Measurements from ENCODE around the gene ZNF697. TPM values are rescaled to one million over a fixed set of nuclear protein-coding genes. Genes with fewer than 3 reads are reported as not detected.
A peak's percentile ranks its signal among the peaks of the same experiment; 100 is the strongest.
"Not testable (repeated sequence)": the region's sequence is repeated elsewhere in the genome, so short reads cannot be mapped to it uniquely, and the experiment has no call there.

ZNF697 gene
- 10.9 and 15.7 TPM in 2 replicates for total RNA-seq (2012; rRNA removed)

GRCh38 chr1:119647734-119648619, at the start of gene ZNF697:
Gene ZNF697 (minus strand): TSS chr1:119648266. CDS start chr1:119626100, 22,166 bp downstream.
- no peaks in the 10 kb centered on the region for H3K9me3 ChIP-seq (replicated peaks; ENCODE audit: low read length)
- peaks cover 26% of the 10 kb centered on the region for H3K27me3 ChIP-seq (ENCODE audit: control insufficient read depth, insufficient read depth, low read length)
- H3K36me3 ChIP-seq (ENCODE audit: insufficient read depth, low read length): no peaks in the 10 kb centered on the region
- H3K4me3 ChIP-seq (ENCODE audit: low read length): peak within 1 kb of the TSS; percentile 96
- peaks cover 21% of the 10 kb centered on the region for H3K4me1 ChIP-seq (ENCODE audit: control insufficient read depth, insufficient read depth, low read length)
- peak within 1 kb of the TSS; percentile 90 for H3K9ac ChIP-seq (ENCODE audit: low read depth, low read length)
- H3K4me2 ChIP-seq (ENCODE audit: low read length): peak within 1 kb of the TSS; percentile 88

- H3K4me3 ChIP-seq (ENCODE audit: low read length): no peak overlapping the region
- no peak overlapping the region for H3K4me2 ChIP-seq (ENCODE audit: low read length)
- H3K9ac ChIP-seq (ENCODE audit: low read depth, low read length): no peak overlapping the region
- H3K36me3 ChIP-seq (ENCODE audit: insufficient read depth, low read length): no peaks in the 10 kb centered on the region
- peaks cover 6% of the 10 kb centered on the region for H3K4me1 ChIP-seq (ENCODE audit: control insufficient read depth, insufficient read depth, low read length)
- H3K27me3 ChIP-seq (ENCODE audit: control insufficient read depth, insufficient read depth, low read length): peaks cover 29% of the 10 kb centered on the region
- no peaks in the 10 kb centered on the region for H3K9me3 ChIP-seq (replicated peaks; ENCODE audit: low read length)
Observed at GRCh38 chr1:119697598-119697997, 49.5 kb upstream of the ZNF697 start.

GRCh38 chr1:119696863-119697262, 48.8 kb upstream of the ZNF697 start:
- H3K4me1 ChIP-seq (ENCODE audit: control insufficient read depth, insufficient read depth, low read length); H3K9ac ChIP-seq (ENCODE audit: low read depth, low read length): not testable (repeated sequence)

DNA sequence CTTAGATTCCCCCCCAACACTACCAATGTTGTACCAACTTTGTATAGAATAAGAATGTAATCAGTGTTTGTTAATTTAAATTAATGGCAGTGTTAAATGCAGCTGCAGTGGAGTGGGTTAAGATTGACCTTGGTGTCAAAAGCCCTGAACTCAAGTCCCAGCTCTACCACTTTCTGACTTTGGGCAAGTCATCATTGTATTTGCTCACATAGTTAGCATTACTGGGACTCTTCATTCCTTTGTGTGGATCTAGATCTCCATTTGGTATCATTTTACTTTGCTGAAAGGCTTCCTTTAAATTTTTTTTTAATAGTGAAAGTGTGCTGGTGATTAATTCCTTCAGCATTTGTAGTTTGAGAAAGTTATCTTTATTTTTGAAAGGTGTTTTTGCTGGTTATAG, 41.4 kb upstream of the ZNF697 start:
- no peak overlapping the region for H3K9ac ChIP-seq (ENCODE audit: low read depth, low read length)
- no peaks in the 10 kb centered on the region for H3K4me1 ChIP-seq (ENCODE audit: control insufficient read depth, insufficient read depth, low read length)
- H3K9me3 ChIP-seq (replicated peaks; ENCODE audit: low read length): no peaks in the 10 kb centered on the region
- no peak overlapping the region for H3K4me3 ChIP-seq (ENCODE audit: low read length)
- no peak overlapping the region for H3K4me2 ChIP-seq (ENCODE audit: low read length)
- peaks cover 43% of the 10 kb centered on the region for H3K27me3 ChIP-seq (ENCODE audit: control insufficient read depth, insufficient read depth, low read length)
- H3K36me3 ChIP-seq (ENCODE audit: insufficient read depth, low read length): no peaks in the 10 kb centered on the region

More at GRCh38 chr1:119696863-119697262, 48.8 kb upstream of the ZNF697 start:
- H3K4me2 ChIP-seq (ENCODE audit: low read length); H3K36me3 ChIP-seq (ENCODE audit: insufficient read depth, low read length); H3K9me3 ChIP-seq (replicated peaks; ENCODE audit: low read length); H3K4me3 ChIP-seq (ENCODE audit: low read length): not testable (repeated sequence)
- H3K27me3 ChIP-seq (ENCODE audit: control insufficient read depth, insufficient read depth, low read length): peaks cover 29% of the 10 kb centered on the region

GRCh38 chr1:119688810-119689209, 40.7 kb upstream of the ZNF697 start:
- H3K27me3 ChIP-seq (ENCODE audit: control insufficient read depth, insufficient read depth, low read length): peaks cover 50% of the 10 kb centered on the region
- H3K9ac ChIP-seq (ENCODE audit: low read depth, low read length): no peak overlapping the region
- no peaks in the 10 kb centered on the region for H3K4me1 ChIP-seq (ENCODE audit: control insufficient read depth, insufficient read depth, low read length)
- H3K4me2 ChIP-seq (ENCODE audit: low read length): no peak overlapping the region
- no peaks in the 10 kb centered on the region for H3K9me3 ChIP-seq (replicated peaks; ENCODE audit: low read length)
- H3K36me3 ChIP-seq (ENCODE audit: insufficient read depth, low read length): no peaks in the 10 kb centered on the region
- H3K4me3 ChIP-seq (ENCODE audit: low read length): no peak overlapping the region

- no peak overlapping the region for H3K4me3 ChIP-seq (ENCODE audit: low read length)
- no peak overlapping the region for H3K4me2 ChIP-seq (ENCODE audit: low read length)
- no peaks in the 10 kb centered on the region for H3K4me1 ChIP-seq (ENCODE audit: control insufficient read depth, insufficient read depth, low read length)
- H3K27me3 ChIP-seq (ENCODE audit: control insufficient read depth, insufficient read depth, low read length): peaks cover 56% of the 10 kb centered on the region
- no peak overlapping the region for H3K9ac ChIP-seq (ENCODE audit: low read depth, low read length)
- H3K9me3 ChIP-seq (replicated peaks; ENCODE audit: low read length): no peaks in the 10 kb centered on the region
- no peaks in the 10 kb centered on the region for H3K36me3 ChIP-seq (ENCODE audit: insufficient read depth, low read length)
Observed at GRCh38 chr1:119687434-119688079, 39.5 kb upstream of the ZNF697 start.

- H3K4me3 ChIP-seq (ENCODE audit: low read length): no peak overlapping the region
Observed at GRCh38 chr1:119686661-119687060, 38.6 kb upstream of the ZNF697 start.

DNA sequence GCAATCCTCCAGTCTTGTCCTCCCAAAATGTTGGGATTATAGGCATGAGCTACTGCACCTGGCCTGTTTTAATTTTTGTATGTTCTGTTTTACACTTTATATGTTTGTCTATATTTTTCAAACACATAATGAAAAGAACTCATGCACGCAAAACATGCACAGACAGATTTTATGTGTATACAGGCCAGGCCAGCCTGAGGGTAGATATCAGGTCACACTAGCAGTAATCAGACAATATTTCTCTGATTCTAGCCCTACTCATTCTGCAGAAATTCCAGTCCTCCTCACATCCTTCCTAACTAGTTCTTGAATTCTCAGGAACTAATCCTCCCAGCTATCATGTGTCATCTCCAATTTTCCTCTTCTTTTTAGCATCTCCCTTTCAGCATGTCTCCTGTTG, 35.8 kb upstream of the ZNF697 start:
- no peak overlapping the region for H3K4me3 ChIP-seq (ENCODE audit: low read length)
- H3K4me2 ChIP-seq (ENCODE audit: low read length): no peak overlapping the region
- peaks cover 60% of the 10 kb centered on the region for H3K27me3 ChIP-seq (ENCODE audit: control insufficient read depth, insufficient read depth, low read length)
- no peaks in the 10 kb centered on the region for H3K36me3 ChIP-seq (ENCODE audit: insufficient read depth, low read length)
- H3K9me3 ChIP-seq (replicated peaks; ENCODE audit: low read length): no peaks in the 10 kb centered on the region
- H3K4me1 ChIP-seq (ENCODE audit: control insufficient read depth, insufficient read depth, low read length): no peaks in the 10 kb centered on the region
- no peak overlapping the region for H3K9ac ChIP-seq (ENCODE audit: low read depth, low read length)

More at GRCh38 chr1:119686661-119687060, 38.6 kb upstream of the ZNF697 start:
- no peaks in the 10 kb centered on the region for H3K4me1 ChIP-seq (ENCODE audit: control insufficient read depth, insufficient read depth, low read length)
- no peaks in the 10 kb centered on the region for H3K36me3 ChIP-seq (ENCODE audit: insufficient read depth, low read length)
- H3K9me3 ChIP-seq (replicated peaks; ENCODE audit: low read length): no peaks in the 10 kb centered on the region
- no peak overlapping the region for H3K9ac ChIP-seq (ENCODE audit: low read depth, low read length)
- peaks cover 59% of the 10 kb centered on the region for H3K27me3 ChIP-seq (ENCODE audit: control insufficient read depth, insufficient read depth, low read length)
- H3K4me2 ChIP-seq (ENCODE audit: low read length): no peak overlapping the region

DNA sequence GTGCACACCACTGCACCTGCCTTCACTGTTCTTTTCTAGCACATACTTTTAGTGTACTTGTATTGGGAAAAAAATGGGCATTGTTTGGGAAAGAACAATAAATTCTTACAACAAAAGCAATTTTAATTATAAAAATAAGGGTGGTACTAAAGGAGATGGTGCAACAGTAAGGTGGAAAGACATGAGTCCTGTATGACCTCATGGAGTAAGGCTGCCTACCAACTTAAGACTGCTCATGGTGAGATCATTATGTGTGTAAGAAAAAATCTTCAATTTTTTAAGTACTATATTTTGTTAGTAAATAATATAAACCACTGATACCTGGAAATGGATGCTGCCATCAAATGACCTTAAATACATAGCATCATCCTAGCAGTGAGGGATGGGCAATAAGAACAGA, 34.1 kb upstream of the ZNF697 start:
- Histone ChIP-seq H3K27me3 (ENCODE audit: control insufficient read depth, insufficient read depth, low read length) (peaks cover 54% of the 10 kb centered on the region), H3K4me3 (ENCODE audit: low read length) (no peak overlapping the region), H3K4me2 (ENCODE audit: low read length) (no peak overlapping the region), H3K4me1 (ENCODE audit: control insufficient read depth, insufficient read depth, low read length) (no peaks in the 10 kb centered on the region), H3K36me3 (ENCODE audit: insufficient read depth, low read length) (no peaks in the 10 kb centered on the region), H3K9ac (ENCODE audit: low read depth, low read length) (no peak overlapping the region), H3K9me3 (replicated peaks; ENCODE audit: low read length) (no peaks in the 10 kb centered on the region)

DNA sequence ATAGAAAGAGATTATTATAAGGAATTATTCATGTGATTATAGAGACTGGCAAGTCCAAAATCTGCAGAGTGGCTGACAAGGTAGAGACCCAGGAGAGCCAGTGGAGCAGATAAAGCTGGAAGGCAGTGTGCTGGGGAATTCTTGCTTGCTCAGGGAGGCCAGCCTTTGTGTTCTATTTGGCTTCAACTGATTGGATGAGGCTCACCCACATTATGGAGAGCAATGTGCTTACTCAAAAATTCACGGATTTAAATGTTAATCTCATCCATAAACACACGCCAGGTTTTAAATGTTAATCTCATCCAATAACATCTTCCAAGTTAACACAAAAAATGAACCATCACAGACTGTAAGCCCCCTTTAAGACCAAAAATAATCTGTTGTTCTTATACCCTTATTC, 33.5 kb upstream of the ZNF697 start:
- no peaks in the 10 kb centered on the region for H3K9me3 ChIP-seq (replicated peaks; ENCODE audit: low read length)
- H3K4me2 ChIP-seq (ENCODE audit: low read length): no peak overlapping the region
- no peaks in the 10 kb centered on the region for H3K36me3 ChIP-seq (ENCODE audit: insufficient read depth, low read length)
- H3K9ac ChIP-seq (ENCODE audit: low read depth, low read length): no peak overlapping the region
- no peak overlapping the region for H3K4me3 ChIP-seq (ENCODE audit: low read length)
- H3K4me1 ChIP-seq (ENCODE audit: control insufficient read depth, insufficient read depth, low read length): no peaks in the 10 kb centered on the region
- peaks cover 49% of the 10 kb centered on the region for H3K27me3 ChIP-seq (ENCODE audit: control insufficient read depth, insufficient read depth, low read length)

DNA sequence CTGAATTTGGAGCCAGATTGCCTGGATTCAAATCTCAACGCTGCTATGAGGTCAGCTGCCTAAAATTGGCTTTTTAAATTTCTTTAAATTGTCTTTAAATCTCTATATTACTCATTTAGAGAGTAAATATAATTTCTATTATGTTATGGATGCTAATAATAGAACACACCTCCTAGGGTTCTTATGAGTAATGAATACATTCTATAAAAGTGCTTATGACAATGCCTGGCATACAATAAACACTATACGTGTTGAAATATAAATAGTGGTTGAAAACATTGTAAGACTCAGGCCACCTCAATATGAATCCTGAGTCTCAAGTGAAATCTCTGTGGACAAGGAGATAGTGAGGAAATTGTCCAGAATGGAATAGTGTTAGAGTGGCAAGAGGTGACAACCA, 32.7 kb upstream of the ZNF697 start:
- Histone ChIP-seq H3K27me3 (ENCODE audit: control insufficient read depth, insufficient read depth, low read length) (peaks cover 41% of the 10 kb centered on the region), H3K4me3 (ENCODE audit: low read length) (no peak overlapping the region), H3K9me3 (replicated peaks; ENCODE audit: low read length) (no peaks in the 10 kb centered on the region), H3K4me1 (ENCODE audit: control insufficient read depth, insufficient read depth, low read length) (peaks cover 3% of the 10 kb centered on the region), H3K4me2 (ENCODE audit: low read length) (no peak overlapping the region), H3K9ac (ENCODE audit: low read depth, low read length) (no peak overlapping the region), H3K36me3 (ENCODE audit: insufficient read depth, low read length) (no peaks in the 10 kb centered on the region)

All from skeletal muscle satellite cell (primary cell).